Activated CD4-positive, CD25-positive, alpha-beta regulatory T cell treated with anti-CD3 and anti-CD28 coated beads, Interleukin-2, amount 50 U/mL, for 16 hours (primary cell): ENCODE measurements around the gene ERC2.
"Not testable (repeated sequence)": the region's sequence is repeated elsewhere in the genome, so short reads cannot be mapped to it uniquely, and the experiment has no call there.

ENCODE experiments used
- DNase-seq: peaks from one replicate; pipeline ENCODE4 v3.0.0-alpha.2; 2020; ENCODE audit warnings: low read depth, low spot score

Gene ERC2

DNA sequence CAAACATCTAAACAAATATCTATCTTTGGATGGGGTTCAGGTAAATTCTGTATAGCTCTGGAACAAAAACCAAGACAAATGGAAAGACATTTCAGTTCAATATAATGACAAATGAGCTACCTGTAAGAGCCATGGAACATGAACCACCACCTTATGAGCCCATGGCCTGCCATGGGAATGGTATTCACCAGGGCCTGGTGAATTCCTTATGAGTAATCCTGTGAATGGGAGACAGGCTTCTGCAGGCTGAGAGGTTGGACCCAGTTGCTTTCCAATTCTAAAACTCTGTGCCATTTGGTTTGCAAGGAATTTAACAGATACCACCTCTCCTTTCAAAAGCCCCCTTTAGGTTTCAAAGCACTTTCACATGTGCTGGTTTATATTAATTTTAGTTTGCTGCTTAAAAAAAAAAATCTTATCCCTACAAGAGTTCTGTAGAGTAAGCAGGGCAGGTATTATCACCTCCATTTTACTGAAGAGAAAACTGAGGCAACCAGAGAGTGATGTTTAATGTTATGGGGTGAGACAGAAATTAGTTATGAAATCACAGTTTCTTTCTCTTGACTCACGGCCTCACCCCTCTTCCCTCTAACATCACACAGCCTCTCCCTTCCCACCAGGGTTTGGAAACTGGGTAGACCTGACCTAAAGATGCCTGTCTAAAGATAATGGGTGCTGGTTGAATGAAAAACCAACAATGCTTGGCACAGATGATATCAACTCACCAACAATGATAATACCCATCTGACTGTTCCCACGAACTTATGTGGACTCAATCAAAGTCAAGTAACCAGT lies 583.6 kb downstream of the ERC2 start:
- DNase-seq: no peak

DNA sequence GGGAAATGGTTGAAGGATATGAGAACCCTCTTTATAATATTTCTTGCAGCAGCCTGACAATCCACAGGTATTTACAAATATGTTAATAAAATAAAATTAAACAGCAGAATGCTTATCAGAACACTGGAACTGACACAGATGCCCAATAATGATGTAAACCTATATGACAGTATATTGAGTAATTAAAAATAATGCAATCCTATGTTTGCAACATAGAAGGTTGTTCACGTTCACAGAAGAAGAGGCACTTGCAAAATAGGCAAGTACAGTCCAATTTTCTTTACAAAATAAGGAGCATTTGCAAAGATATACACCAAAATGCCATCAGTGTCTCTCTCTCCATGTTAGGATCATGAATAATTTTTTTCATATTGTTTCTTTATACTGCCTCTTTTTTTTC lies 584.2 kb downstream of the ERC2 start:
- DNase-seq: no peak

DNA sequence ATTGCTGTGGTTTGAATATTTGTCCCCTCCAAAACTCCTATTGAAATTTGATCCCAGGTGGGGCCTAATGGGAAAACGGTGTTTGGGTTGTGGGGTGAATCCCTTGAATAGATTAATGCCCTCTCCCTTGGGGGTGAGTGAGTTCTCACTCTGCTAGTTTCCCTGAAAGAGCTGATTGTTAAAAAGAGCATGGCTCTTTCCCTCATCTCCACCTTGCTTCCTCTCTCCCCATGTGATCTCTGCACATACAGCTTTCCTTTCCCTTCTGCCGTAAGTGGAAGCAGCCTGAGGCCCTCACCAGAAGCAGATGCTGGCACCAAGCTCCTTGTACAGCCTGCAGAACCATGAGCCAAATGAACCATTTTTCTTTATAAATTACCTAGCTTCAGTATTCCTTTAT lies 586.3 kb downstream of the ERC2 start:
- DNase-seq: no peak

DNA sequence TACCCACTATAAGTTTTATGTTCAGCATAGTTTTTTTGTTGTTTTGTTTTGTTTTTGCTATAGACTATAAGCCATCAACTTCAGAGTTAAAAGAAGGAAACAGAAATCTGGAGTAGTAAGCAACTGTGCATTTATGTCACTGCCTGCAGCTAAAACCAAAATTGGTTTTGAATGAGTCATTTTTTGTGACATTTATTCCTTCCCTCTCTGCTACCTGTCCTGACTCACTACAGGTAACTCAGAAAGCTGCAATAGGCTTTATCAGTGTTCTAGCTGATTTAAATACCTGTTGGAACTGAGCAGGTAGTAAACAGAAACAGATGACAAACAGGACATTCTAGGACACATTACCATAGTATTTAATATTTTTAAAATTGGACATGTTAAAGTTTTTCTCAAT lies 587.9 kb downstream of the ERC2 start:
- no peak for DNase-seq

DNA sequence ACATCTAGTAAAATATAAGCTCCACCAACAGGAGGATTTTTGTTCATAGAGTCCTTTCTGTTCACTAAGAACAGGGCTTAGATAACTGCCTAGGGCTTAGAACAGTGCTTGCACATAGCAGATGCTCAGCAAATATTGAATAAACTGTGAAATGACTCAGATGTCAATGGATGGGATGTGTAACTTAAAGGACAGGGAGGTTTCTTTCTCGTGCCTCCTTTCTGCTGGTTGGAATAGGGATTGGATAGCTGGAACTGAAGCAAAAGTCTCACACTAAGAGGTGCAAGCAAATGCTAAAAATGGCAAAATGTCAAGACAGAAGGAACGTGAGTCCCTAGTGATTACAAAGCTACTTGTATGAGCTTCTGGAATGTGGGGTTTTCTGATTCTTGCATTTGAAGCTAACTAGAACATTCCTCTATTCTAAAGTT lies 588.4 kb downstream of the ERC2 start:
- no peak for DNase-seq

DNA sequence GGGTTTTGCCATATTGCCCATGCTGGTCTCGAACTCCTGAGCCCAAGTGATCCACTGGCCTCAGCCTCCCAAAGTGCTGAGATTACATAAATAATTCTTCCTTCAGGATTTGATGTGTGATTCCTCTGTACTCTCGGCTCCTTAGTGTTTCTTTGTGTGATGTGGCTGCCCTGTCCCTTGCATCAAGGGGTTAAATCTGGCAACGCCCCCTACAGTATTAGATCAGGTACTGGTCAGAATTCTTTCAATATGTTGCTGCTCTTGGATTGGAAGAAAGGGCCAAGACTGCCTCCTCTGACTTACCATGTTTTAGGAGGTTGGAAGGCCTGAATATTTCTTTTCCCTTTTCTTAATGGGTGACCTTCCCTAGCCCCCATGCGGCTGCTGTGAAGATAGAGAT lies 590.6 kb downstream of the ERC2 start:
- DNase-seq: no peak

DNA sequence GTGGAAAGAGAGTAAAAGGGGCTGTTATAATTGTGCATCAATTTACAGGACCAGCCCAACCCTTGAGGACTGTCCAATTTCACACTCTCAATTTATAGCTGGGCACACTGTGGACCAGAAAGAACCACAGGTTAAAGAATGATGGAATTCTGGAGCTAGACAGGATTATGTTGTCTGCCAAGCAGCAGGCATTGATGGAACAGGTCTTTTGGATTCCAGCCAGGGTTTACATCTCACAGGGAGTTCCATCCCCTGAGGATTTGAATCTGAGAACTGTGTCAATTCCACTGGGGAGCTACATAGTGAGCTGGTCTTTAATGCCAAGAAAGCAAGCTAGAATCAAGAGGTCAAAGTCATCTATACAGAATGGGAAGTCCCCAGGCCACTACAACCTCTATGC lies 591.7 kb downstream of the ERC2 start:
- DNase-seq: no peak

DNA sequence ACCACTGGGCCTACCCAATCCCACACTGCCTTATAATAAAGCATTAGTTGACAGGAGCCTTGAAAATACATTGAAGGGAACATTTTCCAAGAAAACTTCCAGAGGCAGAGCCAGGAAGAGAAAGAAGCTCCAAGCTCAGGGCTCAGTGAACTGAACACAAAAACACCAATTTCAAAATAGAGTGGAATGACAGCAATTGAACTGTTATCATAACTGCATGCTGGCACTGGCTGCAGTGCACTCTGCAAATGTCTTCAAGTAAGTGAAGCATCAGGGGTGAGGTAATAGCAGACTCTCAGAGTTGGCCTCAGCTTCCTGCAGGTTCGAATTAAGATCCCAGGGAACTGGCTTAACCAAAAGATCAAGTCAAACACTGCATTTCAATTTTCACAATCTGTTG lies 593.2 kb downstream of the ERC2 start:
- no peak for DNase-seq

DNA sequence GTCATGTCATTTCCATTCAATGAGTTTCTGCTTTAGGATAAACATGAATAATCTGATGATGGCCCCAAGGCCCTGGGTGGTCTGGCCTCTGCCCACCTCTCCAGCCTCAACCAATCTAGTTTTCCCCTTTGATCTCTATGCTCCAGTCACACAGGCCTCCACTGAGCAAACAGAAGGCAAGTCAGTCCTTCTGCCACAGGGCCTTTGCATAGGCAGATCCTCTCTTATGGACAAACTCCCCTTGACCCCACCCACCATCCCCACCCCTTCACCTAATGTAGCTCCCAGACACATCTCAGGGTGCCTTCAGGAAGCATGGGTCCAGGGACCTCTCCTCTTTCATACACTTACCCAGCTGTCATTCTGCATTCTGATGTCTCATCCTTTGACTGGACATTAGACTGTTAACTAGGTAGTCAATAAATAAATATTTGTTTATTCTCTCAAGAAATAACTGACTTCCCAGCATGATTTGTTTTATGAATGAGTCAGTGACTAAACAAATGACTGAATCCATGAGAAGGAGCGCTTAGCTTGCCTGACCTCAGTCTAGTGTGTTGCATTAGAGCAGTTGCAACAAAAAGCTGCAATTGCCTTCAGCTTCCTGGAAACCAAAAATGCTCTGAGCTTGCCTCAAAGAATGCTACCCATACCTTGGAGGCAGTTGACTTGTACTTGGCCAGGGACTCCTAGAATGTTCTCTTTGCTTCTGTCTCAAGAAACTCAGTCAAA lies 594.6 kb downstream of the ERC2 start:
- DNase-seq: no peak

DNA sequence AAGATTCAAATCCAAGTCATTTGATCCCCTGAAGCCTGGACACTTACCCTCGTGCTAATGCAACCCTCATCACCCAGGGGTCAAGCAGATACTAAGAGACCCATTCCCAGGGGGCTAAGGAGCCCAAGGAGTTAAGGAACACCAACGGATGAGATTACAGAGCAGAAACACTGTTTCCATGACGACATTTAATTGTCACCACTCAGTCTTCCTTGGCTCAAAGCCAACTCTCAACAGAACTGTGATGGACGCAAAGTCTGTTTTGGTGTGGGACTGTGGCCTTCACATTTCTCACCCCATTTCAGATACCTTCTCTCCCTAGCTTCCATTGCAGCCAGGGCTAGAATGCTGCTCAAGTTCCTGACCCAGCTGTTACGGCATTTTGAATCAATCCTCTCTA lies 597.7 kb downstream of the ERC2 start:
- no peak for DNase-seq

DNA sequence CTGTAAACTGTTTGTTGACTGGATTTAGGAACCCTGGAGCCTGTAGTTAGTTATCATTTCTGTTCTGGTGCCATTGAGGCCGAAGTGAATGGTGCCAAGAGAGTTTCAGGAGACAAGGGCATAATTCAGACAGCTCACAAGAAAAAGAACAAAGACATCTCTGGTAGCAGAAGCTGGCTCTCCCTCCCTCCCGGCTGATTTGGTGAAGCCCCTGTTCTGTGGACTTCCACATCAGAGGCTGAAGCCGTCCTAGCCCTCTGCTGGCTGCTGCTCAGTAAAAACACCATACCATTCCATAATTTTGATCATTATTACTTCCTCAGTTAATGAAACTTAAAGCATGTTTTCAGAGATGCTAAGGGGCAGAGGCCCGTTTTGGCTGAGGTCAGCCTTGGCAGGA lies 599.9 kb downstream of the ERC2 start:
- no peak for DNase-seq

DNA sequence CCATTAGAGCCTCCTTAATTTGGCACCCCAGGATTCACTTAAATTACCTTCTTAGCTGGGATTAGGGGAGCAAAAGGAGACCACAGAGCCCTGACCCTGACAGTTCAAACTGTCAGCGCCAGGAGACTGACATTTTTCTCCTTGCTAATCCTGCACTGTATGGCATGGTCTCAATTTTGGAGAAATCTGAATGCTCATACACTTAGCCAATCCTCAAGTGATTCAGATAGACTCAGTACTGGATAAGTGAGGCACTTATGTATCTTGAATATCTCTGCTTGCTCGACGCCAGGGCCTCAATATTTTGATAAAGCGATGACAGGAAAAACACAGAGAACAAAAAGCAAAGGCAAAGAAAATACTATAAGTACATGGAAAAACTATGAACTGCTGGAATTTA lies 605.2 kb downstream of the ERC2 start:
- no peak for DNase-seq

DNA sequence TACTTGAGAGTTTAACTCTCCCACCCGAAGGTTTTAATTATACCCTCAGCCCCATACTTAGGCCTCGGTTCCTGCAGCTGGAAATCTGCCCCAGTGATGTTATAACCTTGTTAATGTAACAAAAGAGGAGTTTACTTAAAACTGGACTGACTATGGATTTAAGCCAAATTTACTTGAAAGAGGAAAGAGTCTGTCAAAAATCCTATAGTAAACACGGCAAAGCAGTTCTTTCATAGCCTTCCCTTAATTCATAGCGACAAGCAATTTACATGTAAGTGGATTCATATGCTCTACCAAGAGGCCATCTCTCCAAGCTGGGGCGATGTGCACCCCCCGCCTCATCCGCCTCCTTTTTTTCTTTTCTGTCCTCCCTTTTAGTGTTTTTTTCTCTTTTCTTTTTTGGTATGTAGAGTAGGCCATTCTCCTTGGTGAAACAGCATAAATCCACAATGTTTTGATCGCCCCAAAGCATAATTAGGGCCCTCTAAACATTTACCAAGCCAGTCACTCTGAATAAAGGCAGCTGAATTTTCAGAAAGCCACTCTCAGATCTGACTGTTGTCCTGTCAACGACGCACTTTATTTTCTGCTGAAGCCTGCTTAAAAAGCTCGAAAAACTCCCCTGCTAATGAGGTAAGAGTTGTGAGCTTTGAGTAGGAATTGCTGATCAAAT lies 608.1 kb downstream of the ERC2 start:
- DNase-seq: no peak

DNA sequence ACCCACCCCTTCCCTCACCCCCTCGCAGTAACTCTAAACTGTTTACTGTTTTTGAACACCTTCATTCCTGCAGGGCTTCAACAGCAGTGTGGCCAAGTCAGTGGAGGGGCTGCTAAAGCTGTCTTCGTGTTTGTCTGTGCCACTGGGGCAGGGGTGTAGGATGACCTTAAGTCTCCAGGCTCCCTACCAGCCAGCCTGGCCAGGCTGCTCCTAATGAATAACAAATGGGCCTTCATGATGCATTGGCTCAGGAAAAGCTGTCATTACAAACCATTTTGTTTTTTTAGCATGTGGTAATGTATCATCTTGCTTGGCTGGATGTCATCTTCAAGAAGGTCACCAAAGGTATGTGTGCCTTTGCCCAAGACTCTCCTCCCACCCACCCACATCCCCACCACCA lies 609.0 kb downstream of the ERC2 start:
- DNase-seq: no peak

DNA sequence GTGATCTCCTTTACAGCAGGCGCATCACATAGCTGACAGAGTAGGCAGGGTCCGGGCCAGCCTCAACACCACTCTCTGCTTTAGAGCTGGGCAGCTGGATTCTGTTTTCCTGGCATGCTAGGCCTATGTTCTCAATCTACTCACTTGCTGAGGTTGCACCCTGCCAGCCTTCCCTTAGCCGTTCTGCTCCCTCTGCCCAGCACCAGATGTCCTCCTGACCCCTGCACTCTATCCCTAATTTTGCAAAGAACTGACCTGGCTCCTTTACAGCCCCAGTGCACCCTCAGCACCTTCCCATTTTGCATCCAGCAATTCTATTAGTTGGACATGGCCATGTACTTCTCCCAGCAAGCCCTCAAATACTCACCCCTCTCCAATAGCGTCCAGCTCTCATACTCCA lies 609.5 kb downstream of the ERC2 start:
- no peak for DNase-seq

DNA sequence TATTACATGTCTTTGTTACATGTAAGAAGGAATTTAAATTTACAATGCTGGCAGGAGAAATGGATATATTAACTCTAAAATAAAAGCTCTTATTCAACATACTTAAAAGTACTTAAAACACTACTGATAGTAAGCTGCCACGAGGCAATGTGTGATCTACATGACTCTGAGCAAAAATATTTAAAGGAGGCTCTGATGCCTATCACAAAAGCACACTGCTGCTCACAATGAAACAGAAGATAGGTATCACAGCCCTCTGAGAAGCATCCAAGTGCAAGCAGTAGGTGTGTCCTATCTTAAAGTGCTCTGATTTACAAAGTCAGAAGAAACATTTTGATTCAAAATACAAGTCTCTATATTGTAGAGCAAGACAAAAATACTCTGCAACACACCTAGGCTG lies 610.0 kb downstream of the ERC2 start:
- no peak for DNase-seq

DNA sequence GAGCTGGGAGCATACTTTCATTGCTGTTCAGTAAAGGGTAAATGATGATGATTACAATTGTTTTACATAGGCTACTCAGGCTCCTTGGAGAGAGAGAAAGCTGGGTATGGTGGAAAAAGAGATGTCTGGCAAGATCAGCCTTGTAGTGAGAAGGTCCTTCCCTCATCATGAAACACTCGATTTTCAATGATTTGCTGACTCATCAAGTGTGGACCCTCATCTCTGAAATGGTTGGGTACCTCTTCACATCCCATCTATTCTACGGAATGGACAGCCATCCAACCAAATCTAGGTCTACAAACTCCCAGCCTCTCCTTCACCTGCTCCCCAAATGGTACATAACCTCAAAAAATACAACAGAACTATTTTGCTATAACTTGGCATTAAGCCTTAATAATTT lies 610.6 kb downstream of the ERC2 start:
- DNase-seq: no peak

DNA sequence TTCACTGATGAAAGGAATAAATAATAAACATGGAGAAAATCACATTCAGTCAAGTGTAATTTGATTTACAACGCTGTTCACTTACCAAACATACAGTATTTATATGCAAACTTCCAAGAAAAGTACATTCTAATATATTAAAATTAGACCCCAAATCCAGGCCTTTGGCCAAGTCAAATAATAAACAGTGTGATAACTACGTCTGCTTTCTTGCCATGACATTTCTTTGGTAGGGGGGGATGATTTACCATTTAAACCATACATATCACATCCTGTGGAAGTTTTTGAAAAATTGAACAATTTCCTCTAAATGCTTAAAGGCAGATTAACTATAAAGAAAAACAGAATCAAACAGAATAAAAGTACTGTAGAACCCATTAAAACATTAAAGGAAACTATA lies 613.0 kb downstream of the ERC2 start:
- DNase-seq: no peak

DNA sequence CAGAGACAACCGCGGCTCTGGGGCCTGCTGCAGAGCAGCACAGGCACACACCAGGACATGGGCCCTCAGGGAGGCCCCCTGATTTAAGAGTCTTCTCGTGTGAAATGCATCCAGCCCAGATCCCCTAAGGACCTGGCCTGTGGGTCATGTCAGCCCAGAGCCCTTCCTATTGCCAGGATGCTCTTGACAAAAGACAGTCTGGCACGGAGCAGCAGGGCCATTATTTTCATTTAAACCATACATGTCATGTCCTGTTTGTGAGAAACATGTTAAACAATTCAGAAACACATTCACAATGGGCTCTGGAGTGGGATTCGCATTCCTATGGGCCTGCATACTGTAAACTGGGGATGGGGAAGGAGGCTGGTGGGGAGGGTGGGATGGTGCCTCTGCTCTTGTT lies 613.8 kb downstream of the ERC2 start:
- DNase-seq: no peak

DNA sequence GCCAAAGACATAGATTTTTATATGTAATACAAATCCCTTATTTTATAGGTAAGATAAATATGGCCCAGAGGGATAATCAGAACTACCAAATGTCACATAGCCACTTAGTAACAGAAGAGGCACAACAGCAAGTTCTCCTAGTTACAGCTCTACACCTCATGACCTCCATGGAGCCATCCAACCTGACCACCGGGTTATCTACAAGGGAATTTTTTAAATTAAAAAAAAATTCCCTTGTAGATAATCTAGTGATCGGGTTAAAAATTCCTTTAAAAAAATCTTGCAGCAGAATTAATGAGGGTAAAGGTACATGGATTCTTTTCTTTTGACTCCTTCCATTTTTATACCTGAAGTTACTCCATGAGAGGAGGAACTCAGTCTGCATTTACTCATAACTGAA lies 615.9 kb downstream of the ERC2 start:
- no peak for DNase-seq

DNA sequence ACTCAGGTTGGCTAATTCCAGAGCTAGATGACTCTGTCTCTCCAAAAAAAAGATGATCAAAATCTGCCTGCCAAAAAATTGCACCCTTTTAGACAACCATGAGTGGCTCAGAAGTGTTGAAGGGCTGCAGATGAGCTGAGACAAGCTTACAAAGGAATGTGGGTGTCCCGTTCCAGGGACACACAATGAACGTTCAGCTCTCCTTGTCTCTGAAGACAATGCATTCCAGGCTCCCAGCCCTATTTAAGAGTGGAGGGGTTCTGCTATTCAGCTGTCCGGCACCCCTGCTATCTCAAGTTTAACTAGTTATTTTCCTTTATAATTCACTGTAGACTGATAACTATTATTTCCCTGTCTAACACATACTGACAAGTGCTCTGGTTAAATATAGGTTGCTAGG lies 626.1 kb downstream of the ERC2 start:
- DNase-seq: no peak

DNA sequence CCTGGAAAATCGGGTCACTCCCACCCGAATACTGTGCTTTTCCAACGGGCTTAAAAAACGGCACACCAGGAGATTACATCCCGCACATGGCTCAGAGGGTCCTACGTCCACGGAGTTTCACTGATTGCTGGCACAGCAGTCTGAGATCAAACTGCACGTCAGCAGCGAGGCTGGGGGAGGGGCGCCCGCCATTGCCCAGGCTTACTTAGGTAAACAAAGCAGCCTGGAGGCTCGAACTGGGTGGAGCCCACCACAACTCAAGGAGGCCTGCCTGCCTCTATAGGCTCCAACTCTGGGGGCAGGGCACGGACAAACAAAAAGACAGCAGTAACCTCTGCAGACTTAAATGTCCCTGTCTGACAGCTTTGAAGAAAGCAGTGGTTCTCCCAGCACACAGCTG lies 636.4 kb downstream of the ERC2 start:
- not testable (repeated sequence) for DNase-seq

DNA sequence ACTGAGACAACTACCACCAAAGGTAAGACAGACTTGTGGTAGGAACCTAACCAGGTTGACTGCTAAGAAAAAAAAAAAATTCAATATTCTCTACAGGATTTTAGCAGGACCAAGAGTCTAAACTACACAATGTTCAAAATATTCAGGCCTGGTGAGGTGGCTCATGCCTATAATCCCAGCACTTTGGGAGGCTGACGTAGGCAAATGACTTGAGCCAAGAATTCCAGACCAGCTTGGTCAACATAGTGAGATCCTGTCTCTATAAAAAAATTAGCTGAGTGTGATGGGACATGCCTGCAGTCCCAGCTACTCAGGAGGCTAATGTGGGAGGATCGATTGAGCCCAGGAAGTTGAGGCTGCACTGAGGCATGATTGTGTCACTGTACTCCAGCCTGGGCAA lies 639.6 kb downstream of the ERC2 start:
- no peak for DNase-seq
